Progenitor cell of endocrine pancreas (in vitro differentiated cells): ENCODE results near the gene DPRX. TPM values are rescaled to one million over a fixed set of nuclear protein-coding genes. Genes with fewer than 3 reads are reported as not detected.

ENCODE experiments used
- DNase-seq: peaks from one replicate; pipeline ENCODE4 v3.0.0; 2021; ENCODE audit warnings: low spot score; ENCODE audit not compliant: unreplicated experiment
- H3K27ac Mint-ChIP-seq: 2 replicates; pipeline ENCODE4 v1.8.0; 2021; ENCODE audit warnings: mild to moderate bottlenecking, moderate library complexity, mixed read lengths
- H3K27me3 Mint-ChIP-seq: 2 replicates; pipeline ENCODE4 v1.8.0; 2021; ENCODE audit warnings: mixed read lengths
- H3K36me3 Mint-ChIP-seq: 2 replicates; pipeline ENCODE4 v1.8.0; 2022; ENCODE audit warnings: mixed read lengths; ENCODE audit not compliant: insufficient read depth
- H3K4me1 Mint-ChIP-seq: 2 replicates; pipeline ENCODE4 v1.8.0; 2021; ENCODE audit warnings: low read depth, mixed read lengths
- H3K4me3 Mint-ChIP-seq: 2 replicates; pipeline ENCODE4 v1.8.0; 2021; ENCODE audit warnings: low read depth, mild to moderate bottlenecking, moderate library complexity, mixed read lengths
- H3K9me3 Mint-ChIP-seq: 2 replicates; pipeline ENCODE4 v1.8.0; 2021; ENCODE audit warnings: low read depth, mixed read lengths
- total RNA-seq: library from RNA; stranded (reverse); gene quantifications from 2 replicates; pipeline ENCODE4 v1.2.1, GENCODE V29; 2021
- TF ChIP-seq, protein P1 (sequence below): fragments of 200-600 bp; sonication (generic); IDR thresholded peaks from one replicate; pipeline ENCODE4 v1.5.0; 2021; ENCODE audit warnings: antibody characterized with exemption, mild to moderate bottlenecking; ENCODE audit not compliant: unreplicated experiment

Gene DPRX
- total RNA-seq, 1 donor from 2014 or later = not detected

GRCh38 chr19:53596056-53596455, 35.7 kb upstream of the DPRX start:
- H3K36me3 Mint-ChIP-seq = no peaks in the 10 kb centered on the region
- peaks cover 3% of the 10 kb centered on the region for H3K4me1 Mint-ChIP-seq
- H3K27me3 Mint-ChIP-seq = no peaks in the 10 kb centered on the region
- H3K4me3 Mint-ChIP-seq = no peak overlapping the region
- no peak overlapping the region for H3K27ac Mint-ChIP-seq
- no peaks in the 10 kb centered on the region for H3K9me3 Mint-ChIP-seq
- DNase-seq = no peak
- TF ChIP-seq, protein P1, sequence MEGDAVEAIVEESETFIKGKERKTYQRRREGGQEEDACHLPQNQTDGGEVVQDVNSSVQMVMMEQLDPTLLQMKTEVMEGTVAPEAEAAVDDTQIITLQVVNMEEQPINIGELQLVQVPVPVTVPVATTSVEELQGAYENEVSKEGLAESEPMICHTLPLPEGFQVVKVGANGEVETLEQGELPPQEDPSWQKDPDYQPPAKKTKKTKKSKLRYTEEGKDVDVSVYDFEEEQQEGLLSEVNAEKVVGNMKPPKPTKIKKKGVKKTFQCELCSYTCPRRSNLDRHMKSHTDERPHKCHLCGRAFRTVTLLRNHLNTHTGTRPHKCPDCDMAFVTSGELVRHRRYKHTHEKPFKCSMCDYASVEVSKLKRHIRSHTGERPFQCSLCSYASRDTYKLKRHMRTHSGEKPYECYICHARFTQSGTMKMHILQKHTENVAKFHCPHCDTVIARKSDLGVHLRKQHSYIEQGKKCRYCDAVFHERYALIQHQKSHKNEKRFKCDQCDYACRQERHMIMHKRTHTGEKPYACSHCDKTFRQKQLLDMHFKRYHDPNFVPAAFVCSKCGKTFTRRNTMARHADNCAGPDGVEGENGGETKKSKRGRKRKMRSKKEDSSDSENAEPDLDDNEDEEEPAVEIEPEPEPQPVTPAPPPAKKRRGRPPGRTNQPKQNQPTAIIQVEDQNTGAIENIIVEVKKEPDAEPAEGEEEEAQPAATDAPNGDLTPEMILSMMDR = no peak

DNA sequence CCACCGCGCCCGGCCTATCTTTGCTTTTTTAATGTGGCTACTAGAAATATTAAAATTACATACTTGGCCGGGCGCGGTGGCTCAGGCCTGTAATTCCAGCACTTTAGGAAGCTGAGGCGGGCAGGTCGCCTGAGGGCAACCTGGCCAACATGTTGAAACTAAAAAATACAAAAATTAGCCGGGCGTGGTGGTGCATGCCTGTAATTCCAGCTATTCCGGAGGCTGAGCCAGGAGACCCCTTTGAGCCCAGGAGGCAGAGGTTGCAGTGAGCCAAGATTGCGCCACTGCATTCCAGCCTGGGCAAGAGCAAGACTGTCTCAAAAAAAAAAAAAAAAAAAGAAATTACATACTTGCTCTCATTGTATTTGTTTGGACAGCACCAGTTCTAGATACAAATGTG, 34.8 kb upstream of the DPRX start:
- H3K36me3 Mint-ChIP-seq = no peaks in the 10 kb centered on the region
- TF ChIP-seq, protein P1 = no peak
- no peaks in the 10 kb centered on the region for H3K27me3 Mint-ChIP-seq
- DNase-seq = no peak
- H3K27ac Mint-ChIP-seq = no peak overlapping the region
- H3K4me3 Mint-ChIP-seq = no peak overlapping the region
- no peaks in the 10 kb centered on the region for H3K9me3 Mint-ChIP-seq
- peaks cover 3% of the 10 kb centered on the region for H3K4me1 Mint-ChIP-seq

DNA sequence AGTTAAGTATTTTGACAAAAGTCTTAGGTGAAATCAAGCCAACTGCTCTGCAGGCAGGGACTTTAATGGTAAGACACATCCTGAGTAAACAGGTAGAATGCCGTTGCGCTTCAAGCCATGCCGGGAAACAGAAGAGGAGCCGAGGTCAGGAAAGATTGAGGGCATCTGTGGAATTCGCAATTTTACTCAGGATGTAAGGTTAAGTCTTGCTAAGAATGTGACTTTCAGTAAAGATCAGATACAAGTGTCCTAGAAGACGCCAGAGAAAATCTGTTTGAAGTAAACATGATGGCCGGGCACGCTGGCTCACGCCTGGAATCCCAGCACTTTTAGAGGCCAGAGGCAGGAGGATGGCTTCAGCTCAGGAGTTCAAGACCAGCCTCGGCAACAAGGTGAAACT, 33.4 kb upstream of the DPRX start:
- H3K27me3 Mint-ChIP-seq = no peaks in the 10 kb centered on the region
- DNase-seq = no peak
- H3K4me3 Mint-ChIP-seq = no peak overlapping the region
- H3K36me3 Mint-ChIP-seq = no peaks in the 10 kb centered on the region
- TF ChIP-seq, protein P1 = no peak
- H3K27ac Mint-ChIP-seq = no peak overlapping the region
- H3K4me1 Mint-ChIP-seq = peaks cover 3% of the 10 kb centered on the region
- H3K9me3 Mint-ChIP-seq = no peaks in the 10 kb centered on the region

DNA sequence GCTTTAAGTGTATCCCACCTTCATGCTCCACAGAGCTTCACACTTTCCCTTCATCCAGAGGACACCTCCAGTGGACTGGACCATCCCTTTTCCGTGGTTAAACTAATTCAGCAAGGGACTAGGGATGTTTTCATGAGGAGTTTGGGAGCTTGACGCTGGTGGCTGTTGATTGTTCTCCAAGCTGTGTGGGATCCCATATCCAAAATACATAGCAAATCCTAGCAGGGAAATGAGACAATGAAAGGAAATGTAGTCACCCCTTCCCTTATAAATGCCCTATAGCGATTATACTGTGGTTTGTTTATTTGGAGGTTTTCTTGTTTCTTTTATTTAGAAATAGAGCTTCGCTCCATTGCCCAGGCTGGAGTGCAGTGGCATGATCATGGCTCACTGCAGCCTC, 31.6 kb upstream of the DPRX start:
- no peaks in the 10 kb centered on the region for H3K27me3 Mint-ChIP-seq
- TF ChIP-seq, protein P1 = no peak
- H3K4me1 Mint-ChIP-seq = no peaks in the 10 kb centered on the region
- H3K36me3 Mint-ChIP-seq = no peaks in the 10 kb centered on the region
- H3K27ac Mint-ChIP-seq = no peak overlapping the region
- H3K9me3 Mint-ChIP-seq = no peaks in the 10 kb centered on the region
- no peak overlapping the region for H3K4me3 Mint-ChIP-seq
- no peak for DNase-seq

- no peaks in the 10 kb centered on the region for H3K27me3 Mint-ChIP-seq
- no peaks in the 10 kb centered on the region for H3K36me3 Mint-ChIP-seq
- H3K4me1 Mint-ChIP-seq = peaks cover 1% of the 10 kb centered on the region
- no peak overlapping the region for H3K4me3 Mint-ChIP-seq
- peak overlapping the region; percentile 59 for H3K27ac Mint-ChIP-seq
- no peak for DNase-seq
- TF ChIP-seq, protein P1 = no peak
- no peaks in the 10 kb centered on the region for H3K9me3 Mint-ChIP-seq
These were observed 25.8 kb upstream of the DPRX start for GRCh38 chr19:53606031-53606430.
